ENCODE data around the gene CLDND1.

Gene CLDND1

DNA sequence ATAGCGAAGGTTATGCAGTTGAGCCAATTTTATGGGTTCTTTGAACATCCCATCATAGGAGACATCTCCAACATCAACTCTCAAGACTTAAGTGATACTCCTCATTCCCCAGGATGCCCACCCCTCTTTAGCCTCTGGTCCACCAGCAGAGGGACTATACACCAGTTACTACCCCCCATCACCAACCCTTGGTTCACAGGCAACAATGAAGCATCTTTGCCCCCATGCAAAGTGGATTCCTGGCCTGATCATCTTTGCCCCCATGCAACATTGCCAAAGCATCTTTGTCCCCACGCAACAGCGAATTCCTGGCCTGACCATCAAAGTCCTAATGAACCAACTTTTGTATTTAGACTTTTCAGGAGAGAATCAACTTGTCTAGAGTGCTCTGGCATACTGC is 28.1 kb upstream of the CLDND1 start:
- no peaks in the 10 kb centered on the region for H3K79me2 ChIP-seq (ENCODE audit: control insufficient read depth, insufficient read depth, low read length, unreplicated experiment)
- H3K36me3 ChIP-seq (ENCODE audit: insufficient read depth, low read length) = no peaks in the 10 kb centered on the region
- H3K4me1 ChIP-seq (ENCODE audit: control insufficient read depth, insufficient read depth, low read length, unreplicated experiment) = no peaks in the 10 kb centered on the region
- peaks cover 63% of the 10 kb centered on the region for H3K27me3 ChIP-seq (ENCODE audit: insufficient read depth, low read length)
- H3K4me3 ChIP-seq (ENCODE audit: low read depth, low read length) = no peak overlapping the region
- no peak overlapping the region for H3K27ac ChIP-seq (ENCODE audit: low read depth, low read length)
- H2AFZ ChIP-seq (ENCODE audit: low read length, unreplicated experiment) = no peak overlapping the region

DNA sequence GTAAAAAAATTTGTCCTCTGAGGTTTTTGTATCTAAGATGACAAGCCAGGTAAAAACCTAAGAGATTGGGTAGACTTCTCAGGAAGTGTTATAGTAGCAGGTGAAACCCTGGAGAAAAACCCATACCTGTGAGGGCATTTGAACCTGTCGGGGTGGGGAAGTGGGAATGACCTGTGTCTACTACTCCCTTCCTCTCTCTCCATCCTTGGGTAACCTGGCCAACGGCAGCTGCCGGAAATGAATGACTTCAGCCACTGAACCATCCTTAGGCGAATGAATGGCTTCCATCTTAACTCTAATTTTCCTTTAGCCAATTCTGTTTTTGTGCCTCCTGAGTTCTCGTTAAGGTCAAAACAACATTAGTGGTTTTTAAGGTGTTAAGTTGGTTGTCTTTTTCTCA is 25.8 kb upstream of the CLDND1 start:
- no peaks in the 10 kb centered on the region for H3K79me2 ChIP-seq (ENCODE audit: control insufficient read depth, insufficient read depth, low read length, unreplicated experiment)
- H2AFZ ChIP-seq (ENCODE audit: low read length, unreplicated experiment) = no peak overlapping the region
- no peak overlapping the region for H3K27ac ChIP-seq (ENCODE audit: low read depth, low read length)
- no peaks in the 10 kb centered on the region for H3K36me3 ChIP-seq (ENCODE audit: insufficient read depth, low read length)
- H3K27me3 ChIP-seq (ENCODE audit: insufficient read depth, low read length) = peaks cover 49% of the 10 kb centered on the region
- no peaks in the 10 kb centered on the region for H3K4me1 ChIP-seq (ENCODE audit: control insufficient read depth, insufficient read depth, low read length, unreplicated experiment)
- no peak overlapping the region for H3K4me3 ChIP-seq (ENCODE audit: low read depth, low read length)

DNA sequence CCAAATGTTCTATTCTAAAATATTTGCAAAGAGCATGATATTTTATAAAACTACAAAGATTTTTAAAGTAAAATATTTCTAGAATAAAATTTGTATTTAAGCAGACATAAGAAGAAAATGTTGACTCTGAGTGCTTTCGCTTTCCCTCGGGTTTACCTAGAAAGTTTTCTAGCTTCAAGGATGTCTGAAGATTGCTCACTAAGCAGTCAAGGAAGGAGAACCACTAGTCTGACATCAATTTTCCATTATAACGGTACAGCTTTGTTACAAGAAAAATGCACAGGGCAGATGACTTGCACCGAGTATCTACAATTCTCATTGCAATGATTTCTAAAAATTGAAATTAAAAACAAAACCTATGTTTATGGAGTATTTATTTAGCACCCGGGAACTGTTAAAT is 23.2 kb upstream of the CLDND1 start:
- H3K27me3 ChIP-seq (ENCODE audit: insufficient read depth, low read length) = peaks cover 25% of the 10 kb centered on the region
- no peak overlapping the region for H3K4me3 ChIP-seq (ENCODE audit: low read depth, low read length)
- no peak overlapping the region for H2AFZ ChIP-seq (ENCODE audit: low read length, unreplicated experiment)
- no peak overlapping the region for H3K27ac ChIP-seq (ENCODE audit: low read depth, low read length)
- H3K4me1 ChIP-seq (ENCODE audit: control insufficient read depth, insufficient read depth, low read length, unreplicated experiment) = no peaks in the 10 kb centered on the region
- H3K36me3 ChIP-seq (ENCODE audit: insufficient read depth, low read length) = no peaks in the 10 kb centered on the region
- no peaks in the 10 kb centered on the region for H3K79me2 ChIP-seq (ENCODE audit: control insufficient read depth, insufficient read depth, low read length, unreplicated experiment)

DNA sequence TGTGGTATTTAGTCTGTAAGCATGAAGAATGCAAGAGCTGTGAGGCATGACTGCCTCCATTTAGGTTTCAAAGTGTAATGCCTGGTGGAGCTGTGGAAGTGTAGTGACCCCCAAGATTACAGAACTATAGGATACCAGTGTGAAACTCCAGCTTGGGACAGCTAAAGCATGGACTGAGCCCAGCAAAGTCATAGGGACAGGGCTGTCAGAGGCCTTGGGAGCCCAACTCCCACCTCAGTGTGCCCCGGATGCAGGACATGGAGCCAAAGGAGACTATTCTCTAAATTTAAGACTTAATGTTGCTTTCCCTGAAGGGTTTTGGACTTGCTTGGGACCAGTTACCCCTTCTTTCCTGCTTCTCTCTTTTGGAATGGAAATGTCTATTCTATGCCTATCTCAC is 19.9 kb upstream of the CLDND1 start:
- no peaks in the 10 kb centered on the region for H3K27me3 ChIP-seq (ENCODE audit: insufficient read depth, low read length)
- no peak overlapping the region for H2AFZ ChIP-seq (ENCODE audit: low read length, unreplicated experiment)
- no peaks in the 10 kb centered on the region for H3K79me2 ChIP-seq (ENCODE audit: control insufficient read depth, insufficient read depth, low read length, unreplicated experiment)

DNA sequence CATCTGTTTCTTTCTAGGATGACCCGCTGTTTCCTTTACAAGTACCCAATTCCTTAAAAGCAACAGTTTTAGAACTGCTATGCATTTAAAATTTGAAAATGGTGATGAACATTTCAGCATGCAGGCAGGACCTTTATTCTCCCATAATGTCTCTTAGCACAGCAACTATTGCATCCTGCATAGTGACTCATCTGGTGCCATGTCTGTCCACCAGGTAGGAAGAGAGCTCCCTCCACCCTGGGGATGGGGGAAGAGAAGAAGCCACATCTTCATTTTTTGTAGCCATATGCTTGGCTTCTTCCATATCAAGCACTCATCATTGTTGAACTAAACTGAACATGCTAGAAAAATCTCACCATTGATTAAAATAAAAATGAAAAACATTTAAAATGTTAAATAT is 19.0 kb upstream of the CLDND1 start:
- Histone ChIP-seq H3K27me3 (ENCODE audit: insufficient read depth, low read length) (no peaks in the 10 kb centered on the region), H3K4me1 (ENCODE audit: control insufficient read depth, insufficient read depth, low read length, unreplicated experiment) (no peaks in the 10 kb centered on the region), H3K4me3 (ENCODE audit: low read depth, low read length) (no peak overlapping the region), H3K27ac (ENCODE audit: low read depth, low read length) (no peak overlapping the region), H2AFZ (ENCODE audit: low read length, unreplicated experiment) (no peak overlapping the region), H3K36me3 (ENCODE audit: insufficient read depth, low read length) (no peaks in the 10 kb centered on the region), H3K79me2 (ENCODE audit: control insufficient read depth, insufficient read depth, low read length, unreplicated experiment) (no peaks in the 10 kb centered on the region)

More for the DNA sequence above, 19.9 kb upstream of the CLDND1 start:
- Histone ChIP-seq H3K36me3 (ENCODE audit: insufficient read depth, low read length) (no peaks in the 10 kb centered on the region), H3K27ac (ENCODE audit: low read depth, low read length) (no peak overlapping the region), H3K4me3 (ENCODE audit: low read depth, low read length) (no peak overlapping the region), H3K4me1 (ENCODE audit: control insufficient read depth, insufficient read depth, low read length, unreplicated experiment) (no peaks in the 10 kb centered on the region)

DNA sequence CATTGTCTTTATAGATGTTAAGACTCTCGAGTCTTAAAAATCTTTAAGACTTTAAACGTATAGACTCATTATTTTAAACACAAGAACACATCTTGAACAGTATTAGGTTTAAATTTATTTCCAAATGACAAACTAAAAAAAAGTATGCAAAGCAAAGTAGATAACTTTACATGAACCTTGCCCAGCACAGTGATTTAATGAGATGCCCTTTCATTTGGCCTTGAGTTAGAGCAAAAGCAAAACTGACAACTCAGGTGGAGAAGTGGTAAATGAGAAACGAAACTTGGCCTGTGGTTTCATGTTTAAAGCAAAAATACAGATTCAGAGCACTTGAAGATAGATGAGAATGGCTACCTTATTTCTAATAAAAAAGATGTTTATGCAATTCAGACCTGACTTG is 17.6 kb upstream of the CLDND1 start:
- Histone ChIP-seq H3K79me2 (ENCODE audit: control insufficient read depth, insufficient read depth, low read length, unreplicated experiment) (no peaks in the 10 kb centered on the region), H2AFZ (ENCODE audit: low read length, unreplicated experiment) (no peak overlapping the region), H3K27ac (ENCODE audit: low read depth, low read length) (no peak overlapping the region), H3K27me3 (ENCODE audit: insufficient read depth, low read length) (no peaks in the 10 kb centered on the region), H3K4me3 (ENCODE audit: low read depth, low read length) (no peak overlapping the region), H3K4me1 (ENCODE audit: control insufficient read depth, insufficient read depth, low read length, unreplicated experiment) (no peaks in the 10 kb centered on the region), H3K36me3 (ENCODE audit: insufficient read depth, low read length) (no peaks in the 10 kb centered on the region)

DNA sequence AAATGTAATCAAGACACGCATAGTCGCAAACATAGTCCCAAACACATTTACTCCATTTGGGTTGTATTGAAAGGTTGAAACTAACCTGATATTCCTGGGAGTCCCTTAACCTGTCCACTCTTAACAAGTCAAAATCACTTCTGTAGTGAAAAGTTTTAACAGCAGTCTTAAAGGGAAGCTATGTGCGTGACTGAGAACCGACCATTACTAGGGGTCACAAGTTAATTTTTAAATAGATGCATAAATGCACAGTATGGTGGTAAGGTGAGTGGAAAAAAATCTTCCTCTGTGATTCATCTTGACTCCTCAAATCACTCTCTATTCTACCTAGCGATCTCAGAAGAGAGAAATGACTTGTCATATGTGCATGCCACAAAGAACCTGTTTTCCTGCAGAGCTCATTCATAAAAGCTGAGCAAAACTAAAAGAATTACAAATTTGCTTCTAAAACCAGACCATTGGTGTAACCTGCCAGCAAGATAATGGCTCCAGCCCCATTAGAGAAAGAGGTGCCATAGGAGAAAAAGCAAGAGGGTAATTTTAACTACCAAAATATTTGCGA is 13.8 kb upstream of the CLDND1 start:
- Histone ChIP-seq H3K4me3 (ENCODE audit: low read depth, low read length) (no peak overlapping the region), H3K79me2 (ENCODE audit: control insufficient read depth, insufficient read depth, low read length, unreplicated experiment) (no peaks in the 10 kb centered on the region), H3K27ac (ENCODE audit: low read depth, low read length) (no peak overlapping the region)

DNA sequence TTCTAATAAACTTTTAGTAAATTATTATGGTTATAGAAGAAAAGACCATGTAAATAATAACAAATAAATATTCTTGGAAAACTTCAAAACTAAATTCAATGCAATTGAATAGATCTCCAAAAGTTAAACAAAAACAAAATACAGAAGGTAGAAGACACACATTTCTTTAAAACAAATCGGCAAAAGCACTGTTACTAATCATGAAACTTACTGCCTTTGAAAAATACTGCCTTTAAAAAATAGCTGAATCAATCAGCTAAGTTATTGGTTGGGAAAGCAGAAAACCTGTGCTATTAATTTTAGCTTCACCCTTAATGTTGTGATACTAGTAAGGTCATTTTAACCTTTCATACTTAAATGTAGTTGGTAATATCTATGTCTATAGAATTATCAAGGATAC is 12.0 kb upstream of the CLDND1 start:
- Histone ChIP-seq H3K4me1 (ENCODE audit: control insufficient read depth, insufficient read depth, low read length, unreplicated experiment) (no peaks in the 10 kb centered on the region), H2AFZ (ENCODE audit: low read length, unreplicated experiment) (no peak overlapping the region), H3K36me3 (ENCODE audit: insufficient read depth, low read length) (no peaks in the 10 kb centered on the region), H3K27ac (ENCODE audit: low read depth, low read length) (no peak overlapping the region), H3K27me3 (ENCODE audit: insufficient read depth, low read length) (peaks cover 13% of the 10 kb centered on the region; the same call in 1 of the 2 replicates), H3K4me3 (ENCODE audit: low read depth, low read length) (no peak overlapping the region), H3K79me2 (ENCODE audit: control insufficient read depth, insufficient read depth, low read length, unreplicated experiment) (no peaks in the 10 kb centered on the region)

More for the DNA sequence above, 13.8 kb upstream of the CLDND1 start:
- Histone ChIP-seq H2AFZ (ENCODE audit: low read length, unreplicated experiment) (no peak overlapping the region), H3K27me3 (ENCODE audit: insufficient read depth, low read length) (peaks cover 10% of the 10 kb centered on the region; the same call in 1 of the 2 replicates), H3K36me3 (ENCODE audit: insufficient read depth, low read length) (no peaks in the 10 kb centered on the region), H3K4me1 (ENCODE audit: control insufficient read depth, insufficient read depth, low read length, unreplicated experiment) (no peaks in the 10 kb centered on the region)

DNA sequence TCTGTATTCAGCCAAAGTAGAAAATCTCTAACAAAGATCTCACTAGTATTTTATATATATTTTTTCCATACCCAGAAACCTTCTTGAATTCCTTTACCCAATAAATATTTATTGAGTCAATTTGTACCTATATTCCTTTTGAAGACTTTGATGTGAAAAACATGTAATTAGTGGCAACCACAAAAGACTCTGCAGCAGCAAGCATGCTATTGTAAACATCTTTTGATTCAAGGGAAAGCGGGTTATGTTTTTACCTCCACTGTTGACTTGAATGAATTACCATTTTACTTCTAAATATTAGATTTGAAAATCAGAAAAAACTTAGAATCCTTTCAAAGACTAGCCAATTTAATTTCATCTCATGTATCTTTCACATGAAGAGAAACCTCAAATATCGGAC is 11.5 kb upstream of the CLDND1 start:
- Histone ChIP-seq H3K4me1 (ENCODE audit: control insufficient read depth, insufficient read depth, low read length, unreplicated experiment) (no peaks in the 10 kb centered on the region), H3K27me3 (ENCODE audit: insufficient read depth, low read length) (peaks cover 13% of the 10 kb centered on the region; the same call in 1 of the 2 replicates), H3K27ac (ENCODE audit: low read depth, low read length) (no peak overlapping the region), H3K36me3 (ENCODE audit: insufficient read depth, low read length) (no peaks in the 10 kb centered on the region), H3K4me3 (ENCODE audit: low read depth, low read length) (no peak overlapping the region), H2AFZ (ENCODE audit: low read length, unreplicated experiment) (no peak overlapping the region), H3K79me2 (ENCODE audit: control insufficient read depth, insufficient read depth, low read length, unreplicated experiment) (no peaks in the 10 kb centered on the region)

DNA sequence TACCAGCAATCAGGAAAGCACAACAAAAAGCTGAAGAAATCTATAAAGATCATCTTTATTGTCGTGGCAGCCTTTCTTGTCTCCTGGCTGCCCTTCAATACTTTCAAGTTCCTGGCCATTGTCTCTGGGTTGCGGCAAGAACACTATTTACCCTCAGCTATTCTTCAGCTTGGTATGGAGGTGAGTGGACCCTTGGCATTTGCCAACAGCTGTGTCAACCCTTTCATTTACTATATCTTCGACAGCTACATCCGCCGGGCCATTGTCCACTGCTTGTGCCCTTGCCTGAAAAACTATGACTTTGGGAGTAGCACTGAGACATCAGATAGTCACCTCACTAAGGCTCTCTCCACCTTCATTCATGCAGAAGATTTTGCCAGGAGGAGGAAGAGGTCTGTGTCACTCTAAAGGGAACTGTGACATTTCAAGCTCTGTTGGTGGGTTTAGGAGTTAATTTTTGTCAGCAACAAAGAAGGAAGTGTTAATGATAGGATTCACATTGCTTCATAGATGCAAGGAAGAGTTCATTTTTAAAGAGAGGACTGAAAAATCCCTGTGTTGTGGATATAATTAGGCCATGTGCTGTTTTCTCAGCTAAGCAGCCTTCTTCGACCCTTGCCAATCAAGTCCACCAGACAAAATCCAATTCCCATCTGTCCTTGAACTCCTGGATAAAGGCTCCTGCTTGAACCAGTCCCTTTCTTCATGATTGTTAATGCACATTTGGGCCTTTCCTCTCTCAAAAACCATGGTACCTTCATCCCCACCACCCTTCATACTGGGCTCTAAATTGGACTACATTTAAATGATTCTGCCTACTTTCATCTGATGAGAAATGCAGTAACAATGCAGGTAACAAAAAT is 10.2 kb upstream of the CLDND1 start:
- Histone ChIP-seq H3K36me3 (ENCODE audit: insufficient read depth, low read length) (no peaks in the 10 kb centered on the region), H2AFZ (ENCODE audit: low read length, unreplicated experiment) (no peak overlapping the region), H3K4me3 (ENCODE audit: low read depth, low read length) (no peak overlapping the region), H3K79me2 (ENCODE audit: control insufficient read depth, insufficient read depth, low read length, unreplicated experiment) (no peaks in the 10 kb centered on the region), H3K27me3 (ENCODE audit: insufficient read depth, low read length) (peaks cover 13% of the 10 kb centered on the region; the same call in 1 of the 2 replicates), H3K4me1 (ENCODE audit: control insufficient read depth, insufficient read depth, low read length, unreplicated experiment) (no peaks in the 10 kb centered on the region), H3K27ac (ENCODE audit: low read depth, low read length) (no peak overlapping the region)

DNA sequence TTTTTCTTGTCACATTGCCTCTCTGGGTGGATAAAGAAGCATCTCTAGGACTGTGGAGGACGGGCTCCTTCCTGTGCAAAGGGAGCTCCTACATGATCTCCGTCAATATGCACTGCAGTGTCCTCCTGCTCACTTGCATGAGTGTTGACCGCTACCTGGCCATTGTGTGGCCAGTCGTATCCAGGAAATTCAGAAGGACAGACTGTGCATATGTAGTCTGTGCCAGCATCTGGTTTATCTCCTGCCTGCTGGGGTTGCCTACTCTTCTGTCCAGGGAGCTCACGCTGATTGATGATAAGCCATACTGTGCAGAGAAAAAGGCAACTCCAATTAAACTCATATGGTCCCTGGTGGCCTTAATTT is 9.6 kb upstream of the CLDND1 start:
- no peak overlapping the region for H3K27ac ChIP-seq (ENCODE audit: low read depth, low read length)
- H3K4me3 ChIP-seq (ENCODE audit: low read depth, low read length) = no peak overlapping the region
- H3K79me2 ChIP-seq (ENCODE audit: control insufficient read depth, insufficient read depth, low read length, unreplicated experiment) = no peaks in the 10 kb centered on the region
- no peaks in the 10 kb centered on the region for H3K4me1 ChIP-seq (ENCODE audit: control insufficient read depth, insufficient read depth, low read length, unreplicated experiment)
- H3K36me3 ChIP-seq (ENCODE audit: insufficient read depth, low read length) = no peaks in the 10 kb centered on the region
- peaks cover 13% of the 10 kb centered on the region; the same call in 1 of the 2 replicates for H3K27me3 ChIP-seq (ENCODE audit: insufficient read depth, low read length)
- H2AFZ ChIP-seq (ENCODE audit: low read length, unreplicated experiment) = no peak overlapping the region

Measured in ACC112 (cell line).